ENCODE data around the gene CNTN5. TPM values are rescaled to one million over a fixed set of nuclear protein-coding genes. Genes with fewer than 3 reads are reported as not detected.

CNTN5 gene
- total RNA-seq, 2 donors from 2014 or later = not detected

- intact Hi-C loops (cut with DNase I) = no loop called here
- Histone ChIP-seq H3K27me3 (no peaks in the 10 kb centered on the region), H3K36me3 (no peaks in the 10 kb centered on the region), H3K27ac (no peak overlapping the region), H3K9me3 (no peaks in the 10 kb centered on the region), H3K4me3 (no peak overlapping the region), H3K4me1 (no peaks in the 10 kb centered on the region), H3K9ac (ENCODE audit: low read depth in 2 of 2, low read length in 2 of 2) (no peak overlapping the region)
- TF ChIP-seq CTCF (IDR thresholded peaks at IDR 0.05) = no peak
- DNase-seq = no peak
Observed at GRCh38 chr11:99565333-99565732, 544.6 kb downstream of the CNTN5 start.

GRCh38 chr11:99567334-99567956, 546.7 kb downstream of the CNTN5 start:
- no peak overlapping the region for H3K27ac ChIP-seq
- intact Hi-C loops (cut with DNase I) = no loop called here
- no peak for TF ChIP-seq CTCF (IDR thresholded peaks at IDR 0.05)
- DNase-seq = no peak
- no peak overlapping the region for H3K4me3 ChIP-seq
- H3K36me3 ChIP-seq = no peaks in the 10 kb centered on the region
- no peaks in the 10 kb centered on the region for H3K27me3 ChIP-seq
- H3K9ac ChIP-seq (ENCODE audit: low read depth in 2 of 2, low read length in 2 of 2) = no peak overlapping the region
- H3K4me1 ChIP-seq = no peaks in the 10 kb centered on the region
- H3K9me3 ChIP-seq = no peaks in the 10 kb centered on the region

DNA sequence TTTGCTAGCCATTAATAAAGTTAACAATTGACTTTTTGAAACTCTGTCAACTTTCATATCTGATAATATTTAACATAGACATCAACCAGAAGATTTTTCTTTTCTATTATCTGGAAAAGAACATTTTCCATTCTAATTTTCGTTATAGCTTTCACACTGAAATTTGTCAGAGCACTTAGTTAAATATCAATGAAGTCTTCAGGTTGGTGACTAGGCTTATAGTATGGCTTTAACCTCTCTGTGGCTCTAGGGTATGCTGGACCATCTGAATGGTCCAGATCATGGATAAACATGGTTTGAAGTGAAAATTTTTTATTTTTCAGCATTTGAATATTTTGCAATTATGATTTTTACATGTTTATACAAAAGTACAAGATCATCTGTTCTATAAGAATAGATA, 548.1 kb downstream of the CNTN5 start:
- TF ChIP-seq CTCF (IDR thresholded peaks at IDR 0.05) = no peak
- Histone ChIP-seq H3K4me1 (no peaks in the 10 kb centered on the region), H3K27ac (no peak overlapping the region), H3K9me3 (no peaks in the 10 kb centered on the region), H3K36me3 (no peaks in the 10 kb centered on the region), H3K4me3 (no peak overlapping the region), H3K9ac (ENCODE audit: low read depth in 2 of 2, low read length in 2 of 2) (no peak overlapping the region), H3K27me3 (no peaks in the 10 kb centered on the region)
- intact Hi-C loops (cut with DNase I) = no loop called here
- no peak for DNase-seq

DNA sequence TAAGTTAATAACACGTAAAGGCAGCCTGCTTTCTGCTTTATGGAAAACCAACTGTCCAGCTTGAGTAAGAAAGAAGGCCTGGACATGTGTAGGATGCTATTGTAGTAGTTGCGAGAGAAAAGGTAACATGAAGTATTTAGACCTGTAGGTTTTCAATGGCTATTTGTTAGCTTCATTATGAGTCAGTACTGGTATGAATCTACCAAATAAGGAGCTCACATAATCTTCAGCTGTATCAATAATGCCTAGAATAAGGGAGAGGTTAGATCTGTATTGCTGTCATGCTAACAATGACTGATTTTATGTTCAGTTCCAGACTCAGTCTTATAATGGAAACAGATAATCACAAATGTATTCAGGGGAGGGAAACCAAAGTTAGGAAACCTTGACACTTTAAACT, 550.3 kb downstream of the CNTN5 start:
- DNase-seq = no peak
- H3K4me1 ChIP-seq = no peaks in the 10 kb centered on the region
- TF ChIP-seq CTCF (IDR thresholded peaks at IDR 0.05) = no peak
- no peak overlapping the region for H3K27ac ChIP-seq
- H3K36me3 ChIP-seq = no peaks in the 10 kb centered on the region
- no peaks in the 10 kb centered on the region for H3K9me3 ChIP-seq
- H3K4me3 ChIP-seq = no peak overlapping the region
- H3K9ac ChIP-seq (ENCODE audit: low read depth in 2 of 2, low read length in 2 of 2) = no peak overlapping the region
- H3K27me3 ChIP-seq = no peaks in the 10 kb centered on the region
- intact Hi-C loops (cut with DNase I) = no loop called here

- no peak for TF ChIP-seq CTCF (IDR thresholded peaks at IDR 0.05)
- Histone ChIP-seq H3K4me1 (no peaks in the 10 kb centered on the region), H3K27me3 (no peaks in the 10 kb centered on the region)
Observed at GRCh38 chr11:99584830-99585229, 564.1 kb downstream of the CNTN5 start.

More at GRCh38 chr11:99584830-99585229, 564.1 kb downstream of the CNTN5 start:
- no peaks in the 10 kb centered on the region for H3K9me3 ChIP-seq
- no peak overlapping the region for H3K9ac ChIP-seq (ENCODE audit: low read depth in 2 of 2, low read length in 2 of 2)
- H3K27ac ChIP-seq = no peak overlapping the region
- intact Hi-C loops (cut with DNase I) = no loop called here
- H3K36me3 ChIP-seq = no peaks in the 10 kb centered on the region
- H3K4me3 ChIP-seq = no peak overlapping the region
- DNase-seq = no peak
